IPS-15b (cell line): ENCODE data around the gene SLC22A7.
"Not testable (repeated sequence)": the region's sequence is repeated elsewhere in the genome, so short reads cannot be mapped to it uniquely, and the experiment has no call there.

Experiments
- H3K27me3 ChIP-seq: one replicate; pipeline ENCODE4 v1.6.1; 2013; ENCODE audit warnings: low read length; ENCODE audit not compliant: control insufficient read depth, insufficient read depth
- H3K36me3 ChIP-seq: one replicate; pipeline ENCODE4 v1.6.1; 2013; ENCODE audit warnings: low read length; ENCODE audit not compliant: control insufficient read depth, insufficient read depth
- H3K4me1 ChIP-seq: one replicate; pipeline ENCODE4 v1.6.1; 2013; ENCODE audit warnings: mild to moderate bottlenecking, low read length; ENCODE audit not compliant: control insufficient read depth, insufficient read depth
- H3K4me3 ChIP-seq: one replicate; pipeline ENCODE4 v1.5.1; 2013; ENCODE audit warnings: low read depth, low read length
- H3K9ac ChIP-seq: one replicate; pipeline ENCODE4 v1.6.1; 2013; ENCODE audit warnings: low read depth, mild to moderate bottlenecking, low read length
- H3K9me3 ChIP-seq: one replicate; pipeline ENCODE4 v1.6.1; 2013; ENCODE audit warnings: mild to moderate bottlenecking, low read length; ENCODE audit not compliant: control insufficient read depth, insufficient read depth

The SLC22A7 gene

DNA sequence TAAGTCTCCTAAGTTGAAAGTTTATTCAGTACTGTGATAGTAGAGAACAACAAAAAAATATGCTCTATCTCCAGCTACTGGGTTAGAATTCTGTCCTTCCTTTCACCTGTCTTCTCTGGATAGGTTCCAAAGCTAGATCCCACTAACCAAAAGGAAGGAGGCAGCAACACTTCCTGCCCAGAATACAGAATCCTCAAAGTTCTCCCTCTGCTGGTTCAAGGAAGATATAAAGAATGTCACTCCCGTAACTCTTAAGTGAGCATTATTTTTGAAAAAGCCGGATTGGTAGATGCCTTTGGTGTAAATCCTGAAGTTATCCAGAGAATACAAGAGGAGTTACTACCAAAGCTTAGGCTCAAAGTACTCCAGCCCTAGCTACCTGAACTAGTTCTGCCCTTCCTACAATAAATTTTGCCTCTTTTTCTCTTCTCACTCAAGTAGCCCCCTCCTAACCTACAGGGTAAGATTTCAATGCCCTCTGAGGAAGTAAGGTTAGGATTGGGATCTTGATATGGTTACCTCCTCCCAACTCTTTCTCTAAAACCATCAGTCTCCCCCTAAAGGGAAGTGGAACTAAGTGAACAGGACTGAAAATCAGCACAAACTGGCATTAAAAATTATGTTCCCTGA lies 36.5 kb downstream of the SLC22A7 start:
- no peak overlapping the region for H3K9ac ChIP-seq
- H3K27me3 ChIP-seq = no peaks in the 10 kb centered on the region
- peaks cover 2% of the 10 kb centered on the region for H3K4me1 ChIP-seq
- H3K36me3 ChIP-seq = peaks cover under 1% of the 10 kb centered on the region
- no peaks in the 10 kb centered on the region for H3K9me3 ChIP-seq
- no peak overlapping the region for H3K4me3 ChIP-seq

DNA sequence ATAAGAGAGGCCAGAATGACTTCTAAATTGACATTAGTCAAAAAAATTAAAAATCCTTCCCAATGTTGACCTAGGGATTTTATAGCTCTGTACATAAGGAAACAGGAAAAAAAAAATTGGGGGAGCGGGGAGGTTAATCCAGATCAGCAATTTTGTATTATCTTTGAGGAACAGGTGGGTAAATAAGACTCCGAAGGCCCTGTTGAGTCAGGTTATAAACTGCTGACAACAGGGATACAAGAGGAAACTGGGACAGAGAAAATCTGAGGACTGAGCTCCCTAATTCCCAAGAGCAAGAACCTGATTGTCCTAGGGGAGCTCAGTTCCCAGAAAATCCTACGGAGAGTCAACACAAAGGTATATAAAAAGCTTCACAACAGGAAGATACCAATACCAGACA lies 37.4 kb downstream of the SLC22A7 start:
- Histone ChIP-seq H3K4me1 (peaks cover 2% of the 10 kb centered on the region), H3K4me3 (no peak overlapping the region), H3K9me3 (no peaks in the 10 kb centered on the region), H3K9ac (no peak overlapping the region), H3K27me3 (no peaks in the 10 kb centered on the region), H3K36me3 (peaks cover 4% of the 10 kb centered on the region)

DNA sequence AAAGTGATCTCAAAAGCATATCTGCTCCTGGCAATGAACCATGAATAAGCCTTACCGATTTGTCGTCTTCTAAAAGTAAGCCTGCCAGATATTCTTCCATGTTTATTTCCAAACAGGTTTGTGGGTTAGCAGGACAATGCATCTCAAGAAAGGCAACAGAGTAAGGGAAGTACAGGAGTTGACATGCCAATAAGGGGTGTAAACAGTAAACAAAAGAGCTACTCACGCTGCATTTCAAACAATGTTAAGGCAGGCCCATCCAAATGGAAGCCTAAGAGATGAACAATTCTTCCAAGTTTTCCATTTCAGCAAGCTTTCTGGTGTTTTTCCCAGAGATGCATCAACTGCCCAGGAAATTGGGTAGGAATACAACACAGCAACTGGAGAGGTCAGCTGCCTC lies 38.3 kb downstream of the SLC22A7 start:
- peaks cover 2% of the 10 kb centered on the region for H3K4me1 ChIP-seq

DNA sequence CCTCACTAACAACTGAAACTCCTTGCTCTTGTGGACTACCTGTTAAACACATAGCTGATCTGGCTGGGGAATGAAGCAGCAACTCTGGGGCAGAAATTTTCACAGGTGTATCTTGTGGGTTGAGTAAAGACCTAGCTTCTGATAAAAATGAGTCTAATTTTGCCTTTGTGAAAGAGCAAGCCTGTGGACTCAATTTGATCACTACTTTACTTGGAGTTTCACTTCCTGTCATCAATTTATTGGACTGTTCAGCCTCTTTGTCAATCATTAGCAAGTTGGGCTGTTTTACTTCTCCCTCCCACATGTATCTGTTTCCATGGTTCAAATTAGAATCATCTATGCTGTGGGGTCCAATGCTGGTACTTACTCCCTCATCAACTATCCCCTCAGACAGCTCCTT lies 40.2 kb downstream of the SLC22A7 start:
- H3K4me1 ChIP-seq = peaks cover 2% of the 10 kb centered on the region
- H3K27me3 ChIP-seq = no peaks in the 10 kb centered on the region
- no peaks in the 10 kb centered on the region for H3K9me3 ChIP-seq
- no peak overlapping the region for H3K4me3 ChIP-seq
- peaks cover 8% of the 10 kb centered on the region for H3K36me3 ChIP-seq
- no peak overlapping the region for H3K9ac ChIP-seq

More for the DNA sequence above, 38.3 kb downstream of the SLC22A7 start:
- H3K9me3 ChIP-seq = no peaks in the 10 kb centered on the region
- no peak overlapping the region for H3K4me3 ChIP-seq
- peaks cover 4% of the 10 kb centered on the region for H3K36me3 ChIP-seq
- no peaks in the 10 kb centered on the region for H3K27me3 ChIP-seq
- H3K9ac ChIP-seq = no peak overlapping the region

DNA sequence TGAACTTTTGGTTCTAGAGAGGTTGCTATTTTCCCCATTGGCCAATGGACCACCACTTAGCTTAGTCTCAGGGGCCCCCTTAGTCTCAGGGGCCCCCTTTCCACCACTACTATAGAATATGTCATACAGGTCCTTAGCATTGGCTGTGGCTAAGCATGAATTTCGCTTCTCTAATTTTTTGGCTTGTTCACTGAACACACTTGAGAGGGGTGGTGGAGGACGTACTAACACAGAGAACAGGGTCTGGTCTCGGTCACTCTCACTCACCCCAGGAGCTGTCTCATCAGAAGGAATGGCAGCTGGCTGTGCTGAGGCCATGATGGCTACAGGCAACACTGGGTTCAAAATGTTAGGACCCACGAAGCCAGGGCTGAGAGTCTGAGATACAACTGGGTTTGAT lies 41.1 kb downstream of the SLC22A7 start:
- peaks cover 8% of the 10 kb centered on the region for H3K36me3 ChIP-seq
- no peak overlapping the region for H3K9ac ChIP-seq
- no peaks in the 10 kb centered on the region for H3K27me3 ChIP-seq

DNA sequence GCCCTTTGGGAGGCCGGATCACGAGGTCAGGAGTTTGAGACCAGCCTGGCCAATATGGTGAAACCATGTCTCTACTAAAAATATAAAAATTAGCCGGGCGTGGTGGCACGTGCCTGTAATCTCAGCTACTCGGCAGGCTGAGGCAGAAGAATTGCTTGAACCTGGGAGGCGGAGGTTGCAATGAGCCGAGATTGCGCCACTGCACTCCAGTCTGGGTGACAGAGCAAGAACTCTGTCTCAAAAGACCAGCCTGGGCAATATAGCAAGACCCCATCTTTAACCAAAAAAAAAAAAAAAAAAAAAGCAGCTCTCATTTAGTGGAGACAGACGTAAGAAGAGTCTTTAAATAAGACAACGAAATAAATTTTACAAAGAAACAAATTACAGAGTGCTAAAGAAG lies 48.2 kb downstream of the SLC22A7 start:
- not testable (repeated sequence) for H3K4me1 ChIP-seq, H3K36me3 ChIP-seq, H3K4me3 ChIP-seq, H3K9ac ChIP-seq, H3K9me3 ChIP-seq, H3K27me3 ChIP-seq

More for the DNA sequence above, 41.1 kb downstream of the SLC22A7 start:
- Histone ChIP-seq H3K9me3 (no peaks in the 10 kb centered on the region), H3K4me1 (peaks cover 2% of the 10 kb centered on the region), H3K4me3 (no peak overlapping the region)

DNA sequence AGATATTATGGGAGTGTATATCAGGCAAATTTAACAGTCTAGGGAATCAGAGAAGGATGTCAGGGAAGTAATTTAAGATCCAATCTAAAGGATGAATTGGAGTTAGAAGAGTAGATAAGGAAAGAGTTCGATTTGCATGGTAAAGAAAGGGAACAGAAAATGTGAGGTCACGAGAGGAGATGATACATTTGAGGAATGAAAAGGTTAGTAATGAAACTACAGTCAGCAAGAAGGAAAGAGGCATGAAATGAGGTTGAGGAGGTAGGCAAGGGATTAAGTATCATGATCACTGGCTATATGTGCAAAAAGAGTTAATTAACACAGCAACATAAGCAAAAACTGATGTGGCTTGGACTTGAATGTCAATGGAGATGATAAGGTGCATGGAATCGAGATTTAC lies 49.0 kb downstream of the SLC22A7 start:
- H3K9ac ChIP-seq = no peak overlapping the region
- peaks cover 3% of the 10 kb centered on the region for H3K36me3 ChIP-seq
- H3K9me3 ChIP-seq = no peaks in the 10 kb centered on the region
- no peaks in the 10 kb centered on the region for H3K27me3 ChIP-seq
- H3K4me1 ChIP-seq = no peaks in the 10 kb centered on the region
- H3K4me3 ChIP-seq = no peak overlapping the region

DNA sequence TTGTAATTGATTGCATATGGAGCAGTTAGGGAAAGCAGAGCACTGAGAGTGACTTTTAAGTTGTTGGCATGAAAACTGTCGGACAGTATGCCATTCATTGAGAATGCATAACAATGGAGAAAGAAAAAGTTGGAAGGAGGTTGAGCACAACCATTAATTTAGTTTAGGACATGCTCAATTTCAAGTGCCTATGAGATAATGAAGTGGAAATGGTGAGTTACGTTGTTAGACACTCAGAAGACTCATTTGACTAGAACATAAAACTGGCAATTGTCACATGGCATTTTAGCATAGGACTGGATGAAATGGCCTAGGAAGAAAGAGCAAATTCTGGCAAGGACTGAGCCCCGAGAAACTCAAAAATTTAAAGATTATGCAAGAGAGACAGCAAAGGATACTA lies 49.4 kb downstream of the SLC22A7 start:
- H3K36me3 ChIP-seq = peaks cover 3% of the 10 kb centered on the region
- H3K9me3 ChIP-seq = no peaks in the 10 kb centered on the region
- H3K9ac ChIP-seq = no peak overlapping the region
- H3K4me1 ChIP-seq = no peaks in the 10 kb centered on the region
- no peaks in the 10 kb centered on the region for H3K27me3 ChIP-seq
- no peak overlapping the region for H3K4me3 ChIP-seq

DNA sequence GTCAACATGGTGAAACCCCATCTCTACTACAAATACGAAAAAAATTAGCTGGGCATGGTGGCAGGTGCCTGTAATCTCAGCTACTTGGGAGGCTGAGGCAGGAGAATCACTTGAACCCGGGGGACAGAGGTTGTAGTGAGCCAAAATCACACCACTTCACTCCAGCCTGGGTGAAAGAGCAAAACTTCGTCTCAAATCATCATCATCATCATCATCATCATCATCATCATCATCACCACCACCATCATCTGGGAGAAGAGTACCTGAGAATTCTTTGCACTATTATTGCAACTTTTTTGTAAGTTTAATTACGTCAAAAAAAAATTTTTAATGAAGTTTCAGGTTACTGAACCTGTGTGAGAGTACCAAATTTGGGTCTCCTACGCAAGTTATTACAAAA lies 53.9 kb downstream of the SLC22A7 start:
- not testable (repeated sequence) for H3K9ac ChIP-seq, H3K27me3 ChIP-seq, H3K4me3 ChIP-seq, H3K9me3 ChIP-seq, H3K4me1 ChIP-seq, H3K36me3 ChIP-seq
